NCI-H526 treated with DMSO at 0.1 percent for 48 hours (cell line): ENCODE data around the gene OGFOD2.

Source experiments
- DNase-seq: peaks from one replicate; lab custom pipeline; 2025; lab: John Stamatoyannopoulos, UW

OGFOD2 gene

DNA sequence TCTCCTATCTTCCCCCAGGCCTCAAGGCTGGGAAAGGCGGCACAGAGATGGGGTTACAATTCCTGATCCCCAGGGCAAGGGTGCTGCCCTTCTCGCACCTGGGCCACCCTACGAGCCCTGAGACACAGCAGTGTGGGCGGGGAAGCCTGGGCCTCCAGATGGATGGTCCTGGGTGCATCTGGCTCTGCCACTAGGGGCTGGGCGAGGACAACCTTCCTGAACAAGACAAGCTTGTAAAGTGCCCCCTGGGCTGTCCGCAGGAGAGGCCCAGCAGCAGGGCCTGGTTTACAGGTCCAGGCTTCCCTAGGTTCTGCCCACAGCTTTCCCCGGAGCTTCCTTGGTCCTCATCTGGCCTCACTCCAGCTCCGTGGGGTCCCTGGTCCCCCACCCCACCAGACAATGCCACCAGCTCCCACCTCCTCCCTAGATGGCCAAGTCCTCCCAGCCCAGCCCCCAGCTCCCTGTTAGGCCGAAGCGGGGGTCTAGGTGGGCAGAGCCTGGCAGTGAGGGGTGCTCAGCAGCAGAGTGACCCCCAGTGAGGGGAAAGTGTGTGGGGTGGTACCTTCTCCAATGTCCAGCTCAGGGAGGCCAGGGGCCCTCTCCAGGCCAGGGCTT is 14.3 kb downstream of the OGFOD2 start:
- DNase-seq = no peak

DNA sequence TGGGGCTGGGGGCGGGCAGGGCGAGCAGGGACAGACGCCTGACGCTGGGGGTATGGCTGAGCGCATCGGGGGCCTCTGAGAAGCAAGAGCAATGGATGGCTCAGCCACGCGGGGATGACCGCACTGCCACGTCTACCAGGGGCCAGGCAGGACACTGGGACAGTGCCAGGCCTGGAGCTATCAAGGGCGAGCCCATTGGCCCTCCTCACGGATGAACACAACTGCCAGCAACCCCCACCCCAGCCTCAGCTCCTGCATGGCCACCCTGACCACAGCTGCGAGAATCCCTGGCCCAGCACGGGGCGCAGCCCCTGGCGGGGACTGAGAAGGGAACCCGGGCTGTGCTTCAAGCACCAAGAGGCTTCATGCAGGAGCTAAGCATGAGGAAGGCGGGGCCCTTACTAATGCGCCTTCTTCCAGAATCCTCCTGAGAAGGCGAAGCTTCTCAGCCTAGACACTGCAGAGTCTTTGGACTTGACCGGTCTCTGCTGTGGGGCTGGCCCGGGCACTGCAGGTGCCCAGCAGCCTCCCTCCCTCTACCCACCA is 14.9 kb downstream of the OGFOD2 start:
- no peak for DNase-seq

DNA sequence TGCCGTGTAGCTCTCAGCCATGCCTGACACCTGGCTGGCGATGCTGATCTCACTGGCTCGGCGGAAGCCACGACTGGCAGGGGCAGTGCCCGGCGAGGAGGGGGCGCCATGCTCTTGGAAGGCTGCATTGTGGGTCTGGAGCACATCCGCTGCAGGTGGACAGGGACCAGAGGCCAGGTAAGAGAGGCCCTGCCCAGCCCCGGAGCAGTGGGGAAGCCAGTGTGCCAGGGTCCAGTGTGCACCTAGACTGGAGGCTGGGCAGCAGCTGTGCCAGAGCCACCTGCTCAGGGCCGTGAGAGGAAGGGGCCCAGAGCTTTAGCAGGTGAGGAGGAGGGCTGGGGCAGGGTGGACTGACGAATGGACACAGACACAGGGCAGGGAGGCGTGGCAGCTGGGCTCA is 15.5 kb downstream of the OGFOD2 start:
- DNase-seq = no peak

DNA sequence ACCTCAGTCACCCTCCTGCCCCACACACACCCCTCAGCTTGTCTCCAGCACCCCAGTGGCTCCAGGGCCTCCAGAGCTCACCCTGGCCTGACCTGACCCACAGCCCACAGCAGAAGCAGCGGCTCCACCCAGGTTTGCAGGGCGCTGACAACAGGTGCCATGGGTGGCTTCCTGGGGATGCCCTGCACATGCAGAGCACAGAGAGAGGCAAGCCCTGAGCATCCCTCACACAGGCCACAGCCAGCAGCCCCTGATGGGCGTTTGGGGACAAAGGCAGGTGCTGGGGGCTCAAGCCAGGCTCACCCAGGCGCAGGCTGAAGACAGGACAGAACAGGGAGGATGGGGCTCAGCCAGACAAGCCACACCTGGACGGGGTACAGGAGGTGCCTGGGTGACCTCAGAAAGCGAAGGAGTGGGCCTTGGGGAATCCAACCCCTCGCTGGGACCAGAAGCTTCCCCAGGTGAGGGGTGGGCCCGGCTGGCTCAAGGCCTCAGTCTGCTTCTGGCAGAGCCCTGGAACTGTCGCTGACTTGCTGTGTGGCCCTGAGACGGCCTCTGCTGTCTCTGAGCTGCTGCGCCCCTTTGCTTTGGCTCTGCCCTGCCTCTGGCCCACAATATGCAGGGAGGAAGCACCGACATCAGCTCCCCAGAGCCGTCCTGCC is 16.0 kb downstream of the OGFOD2 start:
- DNase-seq = no peak

DNA sequence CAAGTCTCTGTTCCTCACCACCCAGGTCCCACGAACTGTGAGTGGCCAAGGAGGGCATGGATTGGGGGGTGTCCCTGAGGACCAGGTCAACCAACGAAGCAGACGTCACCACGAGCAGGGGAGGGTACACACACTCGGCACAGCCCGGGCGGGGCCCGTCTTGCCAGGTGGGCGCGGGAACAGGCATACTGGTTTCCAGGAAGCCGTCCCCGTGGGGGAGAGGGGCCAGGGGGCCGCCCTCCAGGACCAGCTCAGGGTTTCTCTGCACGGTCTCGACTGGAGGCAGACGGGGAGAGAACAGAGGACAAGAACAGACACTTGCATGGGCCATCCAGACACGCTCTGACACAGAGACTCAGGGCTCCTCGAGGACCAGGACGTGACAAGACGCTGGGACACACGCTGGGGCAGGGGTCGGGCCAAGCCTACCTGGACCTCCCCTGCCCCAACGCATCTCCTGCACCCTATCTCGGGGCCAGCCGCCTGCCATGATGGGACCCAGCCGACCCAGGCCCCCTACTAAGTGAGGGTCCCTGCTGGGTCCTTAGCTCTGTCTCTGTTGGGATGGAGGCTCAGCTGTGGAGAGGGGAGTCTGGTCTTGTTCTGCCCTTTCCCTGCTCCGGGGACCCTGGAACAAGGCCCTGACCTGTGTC is 16.7 kb downstream of the OGFOD2 start:
- no peak for DNase-seq

DNA sequence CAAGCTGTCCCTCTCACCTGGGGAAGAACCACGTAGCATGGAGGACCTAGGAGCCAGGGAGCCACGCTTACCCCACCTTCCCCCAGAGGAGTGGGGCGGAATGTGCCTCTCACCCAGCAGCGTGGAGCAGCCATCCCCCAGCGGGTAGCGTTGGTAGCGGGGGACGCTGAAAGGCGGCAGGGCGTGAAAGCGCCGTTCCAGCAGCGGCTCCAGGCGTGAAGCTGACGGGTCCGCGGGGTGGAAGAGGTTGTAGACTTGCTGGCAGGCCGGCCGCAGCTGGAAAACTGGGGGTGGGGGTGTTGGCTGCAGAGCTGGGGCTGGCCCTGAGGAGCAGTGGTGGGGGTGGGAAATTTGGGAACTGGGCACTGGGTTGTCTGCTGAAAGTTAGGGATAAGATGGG is 17.3 kb downstream of the OGFOD2 start:
- no peak for DNase-seq

DNA sequence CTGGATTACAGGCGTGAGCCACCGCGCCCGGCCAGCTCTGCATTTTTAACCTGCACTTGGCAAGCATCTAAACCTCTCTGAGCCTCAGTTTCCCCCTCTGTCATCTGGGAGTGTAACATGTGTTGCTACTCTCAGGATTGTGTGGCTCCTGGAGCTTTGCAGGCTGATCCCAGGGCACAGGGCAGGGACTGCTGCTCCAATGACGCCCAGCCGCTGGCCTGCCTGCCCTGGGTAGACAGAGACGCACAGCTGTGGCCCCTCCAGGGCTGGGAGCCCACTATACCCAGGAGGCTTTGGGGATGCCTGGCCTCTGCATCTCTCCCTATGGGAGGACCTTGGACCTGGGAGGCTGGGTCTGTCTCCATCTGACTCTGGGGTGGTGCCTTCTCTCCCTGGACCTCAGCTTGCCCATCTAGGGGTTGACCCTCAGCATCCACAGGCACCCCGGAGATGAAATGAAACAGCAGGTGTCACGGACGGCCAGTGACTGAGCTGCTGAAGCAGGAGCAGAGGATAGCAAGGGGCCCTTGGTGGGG is 19.2 kb downstream of the OGFOD2 start:
- no peak for DNase-seq

DNA sequence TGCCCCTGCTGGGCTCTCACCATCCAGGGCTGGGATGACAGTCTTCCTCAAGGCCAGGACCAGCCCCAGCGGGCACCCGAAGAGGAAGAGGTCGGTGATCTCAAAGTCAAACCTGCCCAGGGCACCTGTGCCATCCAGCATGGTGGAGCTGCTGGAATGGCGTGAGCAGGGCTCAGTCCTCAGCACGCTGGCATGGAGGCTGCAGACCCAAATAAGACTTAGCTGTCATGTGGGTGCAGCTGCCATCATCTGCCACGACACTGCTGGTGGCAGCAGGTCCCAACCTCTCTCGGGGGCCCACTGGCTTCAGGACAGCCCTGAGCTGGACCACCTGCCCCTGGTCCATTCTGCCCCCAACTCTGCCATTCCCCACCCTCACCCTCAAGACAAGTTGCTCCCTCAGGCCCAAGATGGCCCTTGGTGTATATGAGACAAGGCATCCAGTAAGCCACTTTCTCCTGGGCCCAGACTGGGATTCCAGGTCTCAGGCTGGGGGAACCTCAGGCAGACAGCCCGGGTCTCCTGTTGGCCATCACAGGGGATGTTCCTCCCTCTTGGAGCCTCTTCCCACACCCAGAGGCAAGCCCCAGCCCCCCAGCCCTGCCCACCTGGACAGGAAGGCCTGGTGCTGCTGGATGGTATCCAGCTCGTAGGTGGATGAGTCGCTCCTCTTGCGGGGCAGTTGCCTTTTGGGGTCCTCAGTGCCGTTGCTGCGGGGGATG is 19.9 kb downstream of the OGFOD2 start:
- DNase-seq = no peak

DNA sequence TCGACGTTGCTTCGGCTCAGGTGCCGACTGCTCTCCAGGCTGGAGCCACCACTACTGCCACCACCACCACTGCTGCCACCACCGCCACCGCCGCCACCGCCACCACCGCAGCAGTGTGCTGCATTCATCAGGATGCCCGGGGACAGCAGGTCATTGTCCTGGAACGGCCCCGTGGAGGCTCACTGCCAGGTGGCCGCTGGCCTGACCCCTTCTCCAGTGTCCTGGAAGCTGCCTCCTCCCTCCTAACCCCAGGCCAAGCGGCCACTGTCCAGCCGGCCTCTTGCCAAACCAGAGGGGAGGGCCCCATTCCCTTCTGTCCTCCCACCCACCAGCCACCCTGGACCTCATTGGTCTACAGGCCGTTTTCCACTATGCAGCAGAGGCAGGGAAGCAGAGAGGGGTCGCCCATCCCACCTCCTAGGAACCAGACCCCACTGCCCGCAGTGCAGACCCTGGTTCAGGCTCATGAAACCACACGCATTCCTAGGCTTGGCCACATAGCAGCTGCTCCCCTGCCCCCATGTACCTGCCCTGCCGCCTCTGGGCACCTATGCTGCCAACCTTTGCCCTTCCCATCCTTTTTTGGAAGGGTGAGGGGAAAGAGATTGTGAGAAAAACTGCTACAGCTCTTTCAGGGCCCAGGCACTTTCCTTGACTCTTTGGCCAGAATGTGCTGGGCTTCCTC is 20.6 kb downstream of the OGFOD2 start:
- DNase-seq = no peak

DNA sequence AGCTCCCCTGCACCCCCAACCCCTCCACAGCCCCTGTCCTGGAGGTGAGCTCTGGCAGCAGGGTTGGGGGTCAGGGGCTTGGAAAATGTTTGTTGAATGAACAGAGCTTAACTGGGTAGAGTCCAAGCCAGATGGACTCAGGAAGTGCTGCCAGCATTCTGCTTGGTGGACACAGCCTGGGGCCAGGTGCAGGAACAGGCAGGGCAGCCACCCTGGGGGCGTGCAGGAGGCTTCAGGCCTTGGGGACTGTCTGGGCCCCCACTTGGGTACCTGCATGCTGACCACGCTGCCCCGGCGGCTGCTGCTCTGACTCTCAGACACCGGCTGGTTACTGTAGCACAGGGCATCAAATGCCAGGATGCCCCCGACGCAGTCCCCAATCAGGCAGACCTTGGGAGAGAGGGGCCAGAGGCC is 21.2 kb downstream of the OGFOD2 start:
- no peak for DNase-seq

DNA sequence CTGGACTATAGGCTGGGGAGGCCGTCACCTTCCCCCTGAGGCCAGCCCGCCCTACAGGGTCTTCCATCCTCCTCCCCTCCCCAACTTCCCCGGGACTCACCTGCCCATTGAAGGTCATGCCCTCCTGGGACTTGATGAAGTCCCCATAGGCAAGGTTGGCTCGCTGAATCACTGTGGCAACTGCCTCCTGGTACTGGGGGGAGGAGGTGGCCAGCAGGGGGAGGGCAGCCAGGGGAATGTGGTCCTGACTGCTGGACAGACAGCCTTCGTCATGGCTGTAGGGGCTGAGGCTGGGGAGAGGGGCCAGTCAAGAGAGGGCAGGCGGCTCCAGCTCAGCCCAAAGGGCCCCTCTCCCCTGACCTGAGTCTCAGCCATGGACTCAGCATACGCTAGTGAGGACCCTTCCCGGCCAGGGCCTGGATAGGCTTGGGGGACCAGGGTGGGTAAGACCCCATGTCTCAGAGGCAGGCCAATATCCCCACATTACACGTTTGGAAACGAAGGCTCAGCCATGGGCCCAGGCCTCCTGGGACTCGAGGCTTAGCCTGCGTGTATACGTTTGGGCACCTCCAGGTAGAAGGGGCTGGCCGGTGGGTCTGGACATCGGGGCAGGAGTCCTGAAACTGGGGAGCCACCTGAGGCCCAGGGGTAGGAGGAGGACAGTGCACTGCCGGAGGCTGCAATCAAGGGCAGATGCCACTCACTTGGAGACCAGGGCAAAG is 21.7 kb downstream of the OGFOD2 start:
- no peak for DNase-seq

DNA sequence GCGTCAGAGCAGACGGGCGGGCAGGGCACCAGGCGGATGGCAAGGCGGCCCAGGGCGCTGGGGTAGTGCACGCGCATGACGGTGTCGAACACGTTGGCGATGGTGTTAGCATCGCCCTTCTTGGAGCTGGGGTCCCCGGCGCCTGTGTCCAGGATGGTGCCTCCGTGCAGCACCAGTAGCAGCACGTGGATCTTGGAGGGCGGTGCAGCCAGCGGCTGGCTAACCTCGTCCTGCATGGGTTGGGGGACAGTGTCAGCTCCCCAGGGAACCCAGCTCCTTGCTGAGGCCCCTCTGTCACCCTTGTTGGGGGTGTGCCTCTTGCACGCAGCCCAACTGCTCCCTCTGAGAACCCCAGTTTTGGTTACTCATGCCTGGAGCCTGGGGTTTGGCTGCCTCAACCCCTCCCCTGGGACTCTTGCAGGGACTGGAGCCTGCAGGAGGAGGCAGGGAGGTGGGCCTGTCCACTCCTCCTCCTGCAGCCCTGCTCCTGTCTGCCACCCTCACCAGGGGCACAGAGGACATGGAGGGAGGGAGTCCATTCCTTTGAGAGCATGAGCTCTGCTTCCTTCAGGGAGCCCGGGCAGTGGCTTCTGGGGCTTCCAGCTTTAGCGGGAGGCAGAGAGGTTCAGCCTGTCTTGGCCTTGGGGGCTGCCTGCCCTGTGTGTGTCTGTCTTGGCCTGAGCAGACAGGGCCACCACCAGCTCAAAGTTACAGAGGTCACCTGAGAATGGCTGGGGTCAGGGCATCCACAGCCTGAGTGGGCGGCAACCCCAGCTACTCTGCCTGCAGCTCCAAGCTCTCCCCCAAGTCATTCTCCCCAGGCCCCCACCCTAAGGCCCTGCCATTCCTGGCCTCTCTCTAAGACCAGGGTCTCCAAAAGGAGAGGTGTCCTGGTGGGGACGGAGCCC is 22.6 kb downstream of the OGFOD2 start:
- no peak for DNase-seq

DNA sequence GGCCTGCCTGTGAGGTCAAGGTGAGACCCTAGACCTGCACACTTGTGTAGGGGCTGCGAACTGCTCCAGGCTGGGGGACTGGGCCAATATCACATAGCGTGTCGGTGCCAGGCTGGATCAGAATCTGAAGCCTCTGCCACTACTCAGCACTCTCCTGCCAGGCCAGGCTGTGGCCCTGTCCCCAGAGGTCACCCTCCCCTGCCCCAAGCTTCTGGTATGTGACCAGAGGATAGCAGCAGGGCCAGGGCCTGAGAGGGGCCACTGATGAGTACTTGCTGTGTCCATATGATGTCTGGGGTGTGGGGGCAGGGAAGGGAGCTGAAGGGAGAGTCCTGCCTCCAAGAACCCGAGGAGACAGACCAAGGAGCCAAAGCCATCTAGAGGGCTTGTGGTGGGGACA is 23.3 kb downstream of the OGFOD2 start:
- no peak for DNase-seq

DNA sequence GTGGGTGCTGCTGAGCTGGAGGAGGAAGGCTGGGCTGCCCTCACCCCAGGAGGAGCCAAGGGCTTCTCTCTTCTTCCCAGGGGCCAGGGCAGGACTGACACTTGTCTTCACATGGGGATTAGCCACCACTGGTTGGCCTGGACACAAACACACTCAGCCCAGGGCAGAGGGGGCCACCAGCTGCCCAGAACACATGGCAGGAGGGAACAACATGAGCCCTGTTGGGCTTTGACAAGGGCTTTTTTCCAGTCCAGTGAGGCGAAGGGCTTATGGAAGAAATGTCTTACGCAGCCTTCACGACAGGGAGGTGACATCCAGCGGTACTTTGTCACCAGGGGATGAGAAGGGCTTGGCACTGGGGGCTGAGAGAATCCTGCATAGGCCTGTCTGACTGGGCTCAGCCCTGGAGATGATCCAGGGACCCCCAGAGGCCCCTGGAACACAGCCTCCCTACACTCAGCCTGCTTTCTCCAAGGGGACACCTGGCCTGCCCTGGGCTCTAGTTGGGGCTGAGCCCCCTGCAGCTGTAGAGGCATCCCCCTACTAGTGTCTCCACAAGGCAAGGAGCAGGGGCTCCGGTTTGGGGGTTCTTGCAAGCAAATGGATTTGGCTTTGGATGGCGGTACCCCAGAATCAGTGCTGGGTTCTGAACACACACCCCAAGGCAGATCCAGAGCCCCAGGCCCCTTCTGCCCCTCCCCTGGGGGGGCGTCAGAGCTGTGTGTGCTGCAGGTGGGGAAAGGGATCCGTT is 24.3 kb downstream of the OGFOD2 start:
- DNase-seq = no peak

DNA sequence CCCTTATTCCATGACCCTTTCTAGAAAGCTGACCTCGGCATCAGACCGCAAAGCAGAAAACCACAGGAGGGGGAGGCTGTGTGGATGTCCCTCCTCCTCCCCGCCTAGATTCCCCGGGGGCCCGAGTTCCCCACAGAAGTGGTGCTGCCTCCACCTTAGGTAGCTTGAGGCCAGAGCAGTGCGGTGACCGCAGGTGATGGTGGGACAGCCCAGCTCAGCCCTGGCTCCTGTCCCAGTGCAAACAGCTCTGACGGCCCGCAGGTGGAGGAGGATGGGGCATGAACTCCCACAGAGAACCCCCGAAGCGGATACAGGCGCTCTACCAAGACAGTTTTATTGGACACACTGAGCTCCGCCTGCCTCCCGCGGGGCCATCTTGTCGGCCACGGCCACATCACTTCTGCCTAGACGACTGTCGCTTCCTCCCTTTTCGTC is 25.0 kb downstream of the OGFOD2 start:
- DNase-seq = no peak

DNA sequence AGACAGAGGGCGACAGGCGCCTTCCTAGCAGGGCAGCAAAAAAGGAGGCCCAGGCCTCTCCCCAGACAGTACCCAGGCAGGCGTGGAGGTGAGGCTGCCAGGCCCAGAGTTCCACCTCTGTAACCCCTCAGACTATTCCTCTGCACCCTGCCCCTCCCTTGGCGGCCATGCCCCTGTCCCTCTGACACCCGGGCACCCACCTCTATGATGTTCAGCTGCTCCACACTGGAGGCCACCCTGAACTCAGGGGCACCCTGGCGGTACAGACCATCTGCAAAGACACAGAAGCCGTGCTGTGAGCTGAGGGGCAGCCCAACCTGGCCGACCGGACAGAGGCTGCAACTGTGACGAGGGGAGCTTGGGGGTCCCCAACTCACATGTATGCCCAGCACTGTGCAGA is 25.5 kb downstream of the OGFOD2 start:
- DNase-seq = no peak

DNA sequence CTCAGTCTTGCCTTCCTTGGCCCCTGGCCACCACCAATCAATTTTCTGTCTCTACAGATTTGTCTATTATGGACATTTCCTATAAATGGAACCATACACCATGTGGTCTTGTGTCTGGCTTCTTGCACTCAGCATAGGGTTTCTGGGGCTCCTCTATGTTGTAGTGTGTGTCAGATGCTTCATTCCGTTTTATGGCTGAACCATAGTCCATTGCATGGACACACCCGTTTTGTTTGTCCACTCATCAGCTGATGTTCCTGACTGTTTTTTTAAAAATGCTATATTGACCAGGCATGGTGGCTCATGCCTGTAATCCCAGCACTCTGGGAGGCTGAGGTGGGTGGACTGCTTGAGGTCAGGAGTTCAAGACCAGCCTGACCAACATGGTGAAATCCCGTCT is 26.4 kb downstream of the OGFOD2 start:
- DNase-seq = no peak

DNA sequence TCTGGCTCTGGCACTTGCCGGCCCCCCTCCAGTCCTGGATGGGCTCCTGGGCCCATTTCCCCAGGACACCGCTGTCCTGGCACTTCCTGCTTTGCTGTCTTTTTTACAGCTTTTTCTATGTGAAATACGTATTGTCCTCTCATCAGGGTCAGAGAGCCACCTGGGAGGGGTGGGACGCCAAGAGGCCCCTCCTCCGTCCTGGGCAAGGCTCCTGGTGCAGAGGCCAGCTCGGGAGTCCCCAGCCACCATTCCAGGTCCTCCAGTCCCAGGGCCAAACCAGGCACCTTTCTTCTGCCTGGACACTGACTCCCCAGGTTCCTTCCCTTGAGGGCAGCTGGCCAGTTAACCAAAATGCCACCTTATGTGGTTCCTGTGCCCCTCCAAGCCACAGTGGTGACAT is 28.2 kb downstream of the OGFOD2 start:
- no peak for DNase-seq

DNA sequence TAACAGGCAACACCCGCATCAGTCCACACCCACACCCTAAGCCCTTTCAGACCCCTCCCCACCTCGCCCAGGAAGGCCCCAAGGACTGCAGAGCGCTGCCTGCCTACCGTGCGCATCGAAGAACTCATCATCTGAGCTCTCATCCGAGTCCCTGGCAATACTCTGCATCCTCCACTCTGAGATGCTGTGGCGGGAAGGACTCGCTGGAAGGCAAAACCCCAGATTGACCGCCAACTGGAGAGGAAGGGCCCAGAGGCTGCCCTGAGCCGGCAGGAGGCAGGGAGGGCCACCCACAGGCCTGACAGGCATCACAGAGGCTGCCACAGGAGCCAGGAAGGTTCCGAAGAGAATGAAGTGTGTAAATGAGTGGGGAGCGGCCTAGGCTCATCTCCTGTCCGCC is 29.2 kb downstream of the OGFOD2 start:
- no peak for DNase-seq
